Measurements from ENCODE around the gene RNU1-2.
"Not testable (repeated sequence)": the region's sequence is repeated elsewhere in the genome, so short reads cannot be mapped to it uniquely, and the experiment has no call there.

Gene RNU1-2

GRCh38 chr1:16913833-16914662 is 18.3 kb downstream of the RNU1-2 start:
- Histone ChIP-seq H3K79me2 (no peaks in the 10 kb centered on the region), H3K9me3 (ENCODE audit: control insufficient read depth, low read length) (no peaks in the 10 kb centered on the region), H2AFZ (peak overlapping the region; percentile 84), H3K4me1 (no peaks in the 10 kb centered on the region), H3K4me2 (ENCODE audit: low read length) (peak overlapping the region; percentile 98), H3K27ac (peak overlapping the region; percentile 32), H3K36me3 (ENCODE audit: control insufficient read depth, insufficient read depth, low read length) (no peaks in the 10 kb centered on the region), H3K9ac (no peak overlapping the region), H3K27me3 (ENCODE audit: control insufficient read depth, insufficient read depth, low read length) (no peaks in the 10 kb centered on the region), H3K4me3 (ENCODE audit: low read depth, low read length) (peak overlapping the region; percentile 93)
- no peak for TF ChIP-seq CTCF (IDR thresholded peaks at IDR 0.05)

GRCh38 chr1:16914928-16915626 is 19.3 kb downstream of the RNU1-2 start:
- Histone ChIP-seq H3K4me2 (ENCODE audit: low read length) (peak overlapping the region; percentile 76), H3K4me3 (ENCODE audit: low read depth, low read length) (peak overlapping the region; percentile 93)
- H3K4me1 ChIP-seq; H3K9me3 ChIP-seq (ENCODE audit: control insufficient read depth, low read length); H3K9ac ChIP-seq; H3K79me2 ChIP-seq; H3K27me3 ChIP-seq (ENCODE audit: control insufficient read depth, insufficient read depth, low read length); H3K36me3 ChIP-seq (ENCODE audit: control insufficient read depth, insufficient read depth, low read length); H2AFZ ChIP-seq; H3K27ac ChIP-seq: not testable (repeated sequence)

- Histone ChIP-seq H3K36me3 (ENCODE audit: control insufficient read depth, insufficient read depth, low read length) (no peaks in the 10 kb centered on the region), H3K4me1 (no peaks in the 10 kb centered on the region), H3K9ac (no peak overlapping the region), H3K4me3 (ENCODE audit: low read depth, low read length) (no peak overlapping the region), H3K79me2 (no peaks in the 10 kb centered on the region), H3K27me3 (ENCODE audit: control insufficient read depth, insufficient read depth, low read length) (no peaks in the 10 kb centered on the region), H3K9me3 (ENCODE audit: control insufficient read depth, low read length) (no peaks in the 10 kb centered on the region), H3K4me2 (ENCODE audit: low read length) (no peak overlapping the region), H2AFZ (no peak overlapping the region), H3K27ac (no peak overlapping the region)
- TF ChIP-seq CTCF (IDR thresholded peaks at IDR 0.05): no peak
These were observed 19.8 kb downstream of the RNU1-2 start for GRCh38 chr1:16915627-16915973.

GRCh38 chr1:16916036-16916880 is 20.5 kb downstream of the RNU1-2 start:
- H3K36me3 ChIP-seq (ENCODE audit: control insufficient read depth, insufficient read depth, low read length); H3K27me3 ChIP-seq (ENCODE audit: control insufficient read depth, insufficient read depth, low read length); H3K4me3 ChIP-seq (ENCODE audit: low read depth, low read length); H3K9ac ChIP-seq; H3K27ac ChIP-seq; H2AFZ ChIP-seq; H3K4me2 ChIP-seq (ENCODE audit: low read length); H3K9me3 ChIP-seq (ENCODE audit: control insufficient read depth, low read length); H3K79me2 ChIP-seq; H3K4me1 ChIP-seq: not testable (repeated sequence)

- Histone ChIP-seq H3K9me3 (ENCODE audit: control insufficient read depth, low read length) (no peaks in the 10 kb centered on the region), H3K4me3 (ENCODE audit: low read depth, low read length) (no peak overlapping the region), H3K36me3 (ENCODE audit: control insufficient read depth, insufficient read depth, low read length) (no peaks in the 10 kb centered on the region), H3K27me3 (ENCODE audit: control insufficient read depth, insufficient read depth, low read length) (no peaks in the 10 kb centered on the region), H3K9ac (no peak overlapping the region), H3K27ac (no peak overlapping the region), H3K79me2 (no peaks in the 10 kb centered on the region), H2AFZ (no peak overlapping the region), H3K4me1 (no peaks in the 10 kb centered on the region), H3K4me2 (ENCODE audit: low read length) (no peak overlapping the region)
- no peak for TF ChIP-seq CTCF (IDR thresholded peaks at IDR 0.05)
These were observed 22.6 kb downstream of the RNU1-2 start for GRCh38 chr1:16918371-16918770.

GRCh38 chr1:16918936-16919665 is 23.3 kb downstream of the RNU1-2 start:
- H3K27ac ChIP-seq; H3K4me3 ChIP-seq (ENCODE audit: low read depth, low read length); H3K4me2 ChIP-seq (ENCODE audit: low read length); H3K36me3 ChIP-seq (ENCODE audit: control insufficient read depth, insufficient read depth, low read length); H2AFZ ChIP-seq; H3K9ac ChIP-seq; H3K79me2 ChIP-seq; H3K4me1 ChIP-seq; H3K9me3 ChIP-seq (ENCODE audit: control insufficient read depth, low read length); H3K27me3 ChIP-seq (ENCODE audit: control insufficient read depth, insufficient read depth, low read length): not testable (repeated sequence)

All from parathyroid adenoma (tissue), 2 donors.